Epithelial cell of prostate (primary cell): ENCODE data around the gene APEH.
A peak's percentile ranks its signal among the peaks of the same experiment; 100 is the strongest.

Source experiments
- DNase-seq: peaks from one replicate; pipeline ENCODE4 v3.0.0-alpha.2; 2011; ENCODE audit warnings: low read depth, low spot score
- H3K27ac ChIP-seq: fragments of 450-650 bp; 2 replicates; pipeline ENCODE4 v1.5.1; 2017; ENCODE audit warnings: mild to moderate bottlenecking

APEH gene

DNA sequence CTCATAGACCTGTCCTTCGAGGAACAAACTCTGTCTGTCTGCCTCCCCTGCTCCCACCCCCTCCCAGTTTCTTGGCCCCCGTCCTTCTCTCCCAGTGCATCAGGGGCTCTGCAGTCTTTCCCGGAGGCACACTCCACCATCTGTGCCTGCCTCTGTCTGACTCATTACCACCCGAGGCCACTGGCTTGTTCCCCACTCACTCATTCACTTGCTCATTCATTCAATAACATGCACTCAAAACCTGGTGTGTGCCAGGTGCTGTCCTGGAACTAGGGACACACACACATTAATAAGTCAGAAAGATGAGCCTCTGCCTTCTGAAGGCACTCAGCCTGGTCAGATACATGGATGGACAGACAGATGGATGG lies 32.9 kb downstream of the APEH start:
- DNase-seq: no peak
- no peak overlapping the region for H3K27ac ChIP-seq

GRCh38 chr3:49709852-49710251 lies 35.7 kb downstream of the APEH start:
- no peak overlapping the region for H3K27ac ChIP-seq
- DNase-seq: no peak

DNA sequence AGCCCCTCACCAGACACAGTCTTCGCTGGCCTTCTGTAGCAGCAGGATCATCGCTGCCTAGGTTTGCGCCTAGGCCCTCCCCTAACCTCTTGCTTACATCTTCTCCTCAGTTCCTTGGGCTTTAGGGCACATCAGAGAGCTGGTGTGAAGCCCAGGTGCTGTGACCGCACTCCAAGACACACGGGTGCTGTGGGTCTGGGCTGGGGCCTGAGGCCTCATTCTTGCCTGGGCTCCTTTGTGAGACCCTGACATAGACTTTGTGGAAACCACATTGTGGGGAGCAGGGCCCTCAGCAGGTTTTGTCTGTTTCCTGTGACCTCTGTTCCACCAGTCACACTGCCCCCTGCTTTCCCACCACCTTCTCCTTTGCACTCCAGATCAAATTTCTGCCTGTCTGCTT lies 37.3 kb downstream of the APEH start:
- no peak overlapping the region for H3K27ac ChIP-seq
- no peak for DNase-seq

DNA sequence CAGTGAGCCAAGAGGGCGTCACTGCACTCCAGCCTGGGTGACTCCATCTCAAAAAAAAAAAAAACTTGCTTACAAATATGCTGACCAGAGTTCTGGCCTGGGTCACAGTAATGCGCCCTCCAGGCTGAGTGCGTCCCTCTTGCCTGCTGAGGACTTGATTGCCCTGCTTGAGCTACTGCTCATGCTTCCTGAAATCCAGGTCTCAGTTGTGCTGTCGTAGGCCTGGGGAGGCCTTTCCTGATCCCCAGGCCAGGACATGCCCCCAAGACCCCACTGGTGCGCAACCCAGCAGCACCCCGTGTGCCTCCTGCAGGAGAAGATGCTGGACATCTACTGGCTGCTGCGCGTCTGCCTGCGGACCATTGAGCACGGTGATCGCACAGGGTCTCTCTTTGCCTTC lies 38.0 kb downstream of the APEH start:
- no peak overlapping the region for H3K27ac ChIP-seq
- no peak for DNase-seq

DNA sequence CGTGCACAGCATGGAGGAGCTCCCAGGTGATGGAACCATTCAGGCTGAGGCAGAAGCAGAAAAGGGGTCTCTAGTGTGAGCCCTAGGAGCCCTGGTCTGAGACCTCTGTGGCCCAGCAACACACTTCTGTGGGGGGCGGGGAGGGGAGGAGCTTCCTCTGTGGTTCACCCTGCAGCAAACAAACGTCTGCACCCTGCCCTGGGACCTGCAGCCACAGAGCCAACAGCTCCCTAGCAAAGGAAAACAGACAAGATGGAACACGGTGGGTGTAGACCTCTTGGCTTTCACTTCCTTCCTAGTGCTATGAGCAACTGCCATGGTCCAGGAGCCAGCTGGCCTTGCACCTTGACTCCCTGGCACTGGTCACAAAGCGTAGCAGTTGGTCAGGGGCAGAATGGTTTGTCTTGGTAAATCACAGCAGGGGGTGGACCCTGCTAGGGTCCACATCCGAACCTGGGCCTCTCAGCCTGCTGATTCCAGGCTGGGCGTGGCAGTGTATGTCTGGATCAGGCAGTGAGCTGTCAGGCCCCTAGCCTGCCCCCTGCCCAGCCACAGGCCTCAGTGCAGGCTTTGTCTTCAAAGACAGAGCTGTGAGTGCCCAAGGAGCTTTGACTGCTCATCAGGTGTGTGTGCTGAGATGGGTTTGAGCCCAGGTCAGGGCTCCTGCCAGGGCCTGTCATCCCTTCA lies 38.6 kb downstream of the APEH start:
- no peak for DNase-seq
- H3K27ac ChIP-seq: no peak overlapping the region

GRCh38 chr3:49713336-49714105 lies 39.4 kb downstream of the APEH start:
- DNase-seq: no peak
- H3K27ac ChIP-seq: no peak overlapping the region

DNA sequence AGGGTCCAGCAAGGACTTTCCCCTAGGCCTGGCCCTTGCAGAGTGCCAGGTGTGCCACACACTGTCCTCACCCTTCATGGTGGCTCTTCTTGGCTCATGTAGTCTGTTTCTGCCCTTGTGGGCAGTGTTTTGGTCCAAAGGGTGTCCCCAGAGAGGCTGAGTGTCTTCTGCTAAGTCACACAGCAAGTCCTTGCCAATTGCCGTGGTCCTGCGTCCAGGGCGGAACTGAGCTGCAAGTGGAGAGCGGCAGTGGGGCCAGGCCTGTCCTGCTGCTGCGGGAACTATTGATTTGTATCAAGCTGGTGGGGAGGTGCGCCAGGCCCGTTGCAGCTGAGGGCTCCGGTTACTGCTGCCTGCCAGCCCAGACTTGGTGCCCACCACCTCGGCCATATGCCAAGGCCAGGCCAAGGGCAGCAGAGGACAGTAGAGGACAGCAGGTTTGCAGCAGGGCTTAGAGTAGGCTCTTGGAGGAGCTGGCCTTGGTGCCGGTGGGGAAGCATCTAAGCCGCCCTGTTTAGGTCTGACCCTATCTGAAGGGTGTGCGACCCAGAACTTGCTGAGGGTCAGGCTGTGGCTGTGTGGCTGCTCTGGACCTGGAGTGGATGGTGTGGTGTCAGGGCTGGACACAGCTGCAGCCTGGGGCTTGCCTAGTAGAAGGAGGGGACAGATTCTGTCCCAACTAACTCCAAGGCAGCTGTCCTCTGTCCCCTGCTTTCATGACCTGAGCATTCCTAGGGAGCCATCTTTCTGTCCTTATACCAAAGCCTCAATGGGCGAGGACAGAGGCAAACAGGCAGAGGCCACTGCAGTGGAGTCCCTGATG lies 40.8 kb downstream of the APEH start:
- DNase-seq: no peak
- H3K27ac ChIP-seq: no peak overlapping the region

GRCh38 chr3:49715611-49716121 lies 41.5 kb downstream of the APEH start:
- H3K27ac ChIP-seq: no peak overlapping the region
- no peak for DNase-seq

DNA sequence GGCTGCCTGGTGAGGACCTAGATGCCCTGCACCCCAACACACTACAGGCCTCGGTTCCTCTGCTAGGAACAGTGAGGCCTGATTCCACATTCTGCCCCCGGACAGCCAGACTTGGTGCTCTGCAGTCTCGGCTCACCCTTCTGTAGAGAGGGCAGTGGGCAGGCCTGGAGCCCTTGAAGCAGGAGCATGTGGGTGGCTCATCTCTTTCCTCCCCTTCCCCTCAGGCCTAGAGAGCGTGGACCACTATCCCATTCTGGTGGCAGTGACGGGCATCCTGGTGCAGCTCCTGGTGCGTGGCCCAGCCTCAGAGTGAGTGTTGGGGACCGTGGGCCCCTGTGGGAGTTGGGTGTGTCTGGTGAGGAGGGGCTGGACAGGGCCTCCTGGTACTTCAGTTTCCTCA lies 42.0 kb downstream of the APEH start:
- DNase-seq: no peak
- H3K27ac ChIP-seq: no peak overlapping the region

- no peak for DNase-seq
- no peak overlapping the region for H3K27ac ChIP-seq
Measured at GRCh38 chr3:49716691-49717210, 42.6 kb downstream of the APEH start.

DNA sequence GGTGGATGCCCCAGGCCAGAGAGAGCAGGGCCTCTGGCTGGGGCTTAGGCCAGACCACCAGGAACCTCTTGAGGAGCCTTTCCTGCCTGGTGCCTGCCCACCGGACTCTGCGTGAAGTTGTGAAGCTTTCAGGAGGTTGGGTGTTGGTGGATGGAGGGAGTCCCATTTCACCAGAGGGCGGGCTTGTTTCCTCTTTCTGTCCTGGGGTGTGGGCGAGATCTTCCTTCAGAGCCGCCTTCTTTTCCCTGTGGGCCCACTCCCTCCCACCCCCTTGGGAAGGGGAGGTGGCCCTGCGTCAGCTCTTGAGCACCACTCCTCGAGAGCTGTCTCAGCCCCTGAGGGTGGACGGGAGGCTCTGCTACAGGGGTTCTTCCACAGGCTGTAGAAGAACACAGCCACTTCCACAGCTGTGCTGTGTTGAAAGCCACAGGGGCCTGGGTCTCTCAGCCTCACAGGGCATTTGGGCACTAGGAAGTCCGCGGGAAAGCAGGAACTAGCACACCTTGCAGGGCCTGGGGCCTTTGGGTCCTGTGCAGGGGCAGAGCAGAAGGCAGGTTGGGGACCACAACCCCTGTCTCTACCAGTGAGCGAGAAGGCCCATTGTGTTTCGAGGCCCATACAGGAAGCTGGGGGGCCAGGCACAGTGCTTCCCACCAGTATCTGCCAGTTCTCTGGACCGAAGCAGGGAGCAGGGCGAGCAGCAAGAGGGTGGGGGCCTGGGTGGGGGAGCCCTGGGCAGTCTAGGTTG lies 43.2 kb downstream of the APEH start:
- DNase-seq: no peak
- no peak overlapping the region for H3K27ac ChIP-seq

- DNase-seq: no peak
- no peak overlapping the region for H3K27ac ChIP-seq
Measured at GRCh38 chr3:49717959-49718857, 44.1 kb downstream of the APEH start.

DNA sequence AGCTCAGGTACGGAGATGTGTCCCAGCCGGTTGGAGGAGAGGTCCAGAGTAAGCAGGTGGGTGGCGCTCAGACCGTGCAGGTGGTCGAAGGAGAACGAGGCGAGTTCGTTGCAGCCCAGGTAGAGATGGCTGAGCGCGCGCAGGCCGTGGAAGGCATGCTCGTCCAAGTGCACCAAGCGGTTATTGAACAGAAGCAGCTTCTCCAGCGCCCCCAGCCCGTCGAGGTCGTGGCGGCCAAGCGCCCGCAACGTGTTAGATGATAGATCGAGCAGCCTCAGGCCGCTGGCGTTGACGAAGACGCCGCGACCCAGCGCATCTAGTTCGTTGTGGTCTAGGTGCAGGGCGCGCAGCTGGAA lies 44.7 kb downstream of the APEH start:
- H3K27ac ChIP-seq: no peak overlapping the region
- DNase-seq: no peak

- H3K27ac ChIP-seq: no peak within 1 kb of the TSS
Measured at GRCh38 chr3:49719214-49719884, 45.2 kb downstream of the APEH start, which contains the start of gene AMIGO3. Gene AMIGO3 (minus strand): TSS chr3:49719684. CDS start chr3:49719465, 219 bp downstream.

GRCh38 chr3:49720855-49721595 lies 46.9 kb downstream of the APEH start:
- no peak for DNase-seq
- H3K27ac ChIP-seq: no peak overlapping the region

More at GRCh38 chr3:49719214-49719884, 45.2 kb downstream of the APEH start, which contains the start of gene AMIGO3:
- peak; percentile 53 for DNase-seq

DNA sequence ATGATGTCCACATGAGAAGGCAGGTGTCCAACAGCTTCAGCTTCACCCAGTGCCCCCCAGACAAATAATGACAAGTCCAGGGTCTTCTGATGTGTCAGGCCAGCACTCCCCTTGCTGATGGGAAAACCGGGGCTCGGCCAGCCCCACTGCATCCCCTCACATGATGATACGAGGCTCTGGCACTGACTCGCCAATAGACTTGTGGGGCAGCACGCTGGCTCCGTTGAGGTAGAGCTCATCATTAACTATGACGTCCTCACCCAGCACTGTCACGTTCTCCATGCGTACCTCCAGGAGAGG lies 47.4 kb downstream of the APEH start:
- no peak for DNase-seq
- H3K27ac ChIP-seq: no peak overlapping the region

GRCh38 chr3:49721896-49722781 lies 48.0 kb downstream of the APEH start:
- DNase-seq: no peak
- no peak overlapping the region for H3K27ac ChIP-seq
